Right atrium auricular region (tissue), 2 donors: ENCODE data around the gene ZDHHC12. TPM values are rescaled to one million over a fixed set of nuclear protein-coding genes. Genes with fewer than 3 reads are reported as not detected.

Source experiments
- DNase-seq: peaks from one replicate; pipeline ENCODE4 v3.0.0-alpha.2; 2019; ENCODE audit warnings: low spot score
- H3K27ac ChIP-seq, 2 donors: fragments of 200-600 bp; sonication (generic); 1 replicate in 1 of 2; 2 replicates in 1 of 2; pipeline ENCODE4 v1.5.1; 2016 to 2019
- H3K27me3 ChIP-seq, 2 donors: fragments of 200-600 bp; sonication (generic); one replicate each; pipeline versions ENCODE4 v1.5.1 to v1.6.0; 2017 to 2019
- H3K36me3 ChIP-seq: fragments of 200-600 bp; sonication (generic); one replicate; pipeline ENCODE4 v1.5.1; 2016
- H3K4me1 ChIP-seq, 2 donors: fragments of 200-600 bp; sonication (generic); one replicate each; pipeline versions ENCODE4 v1.5.1 to v1.6.0; 2017 to 2019
- H3K4me3 ChIP-seq, 2 donors: fragments of 200-600 bp; sonication (generic); 1 replicate in 1 of 2; 2 replicates in 1 of 2; pipeline ENCODE4 v1.5.1; 2017 to 2019; ENCODE audit warnings: mild to moderate bottlenecking in 1 of 2, moderate library complexity in 1 of 2
- H3K9me3 ChIP-seq, 2 donors: fragments of 200-600 bp; sonication (generic); one replicate each; pipeline ENCODE4 v1.5.1; 2019
- CTCF ChIP-seq, 2 donors: fragments of 200-600 bp; sonication (generic); IDR thresholded peaks; one replicate each; pipeline ENCODE4 v1.5.1; 2019; ENCODE audit warnings: antibody characterized with exemption in 2 of 2
- total RNA-seq, 2 donors: library from RNA; depleted of rRNA; stranded (reverse); fragments of >200 nt; gene quantifications; one replicate each; pipeline ENCODE4 v1.1.0, GENCODE V29; 2016

Gene ZDHHC12
- total RNA-seq: 10 to 100 TPM; 22.8 to 24.4 TPM

GRCh38 chr9:128723866-128724743, at the start of gene ZDHHC12:
TSS of gene ZDHHC12 (minus strand) at chr9:128724127. CDS start at chr9:128724093, 34 bp downstream.
- peaks cover 0 to 22% of the 10 kb centered on the region in 2 donors for H3K4me1 ChIP-seq
- no peaks in the 10 kb centered on the region for H3K27me3 ChIP-seq
- H3K36me3 ChIP-seq: no peaks in the 10 kb centered on the region
- peak within 1 kb of the TSS; percentile 66 to 67 for H3K27ac ChIP-seq
- H3K4me3 ChIP-seq: peak within 1 kb of the TSS; percentile 50 to 71
- H3K9me3 ChIP-seq: no peaks in the 10 kb centered on the region
- TF ChIP-seq CTCF (IDR thresholded peaks at IDR 0.05): no peak
- DNase-seq: peak; percentile 95

GRCh38 chr9:128773049-128773448, 49.1 kb upstream of the ZDHHC12 start:
- H3K27me3 ChIP-seq: no peaks in the 10 kb centered on the region
- no peaks in the 10 kb centered on the region for H3K9me3 ChIP-seq
- H3K27ac ChIP-seq: no peak overlapping the region
- H3K4me1 ChIP-seq: peaks cover 0 to 15% of the 10 kb centered on the region in 2 donors
- no peaks in the 10 kb centered on the region for H3K36me3 ChIP-seq
- H3K4me3 ChIP-seq: no peak overlapping the region
- DNase-seq: no peak
- no peak for TF ChIP-seq CTCF (IDR thresholded peaks at IDR 0.05)

- Histone ChIP-seq H3K36me3 (no peaks in the 10 kb centered on the region), H3K27me3 (no peaks in the 10 kb centered on the region), H3K4me3 (peak within 1 kb of the TSS; percentile 86 to 87), H3K27ac (peak within 1 kb of the TSS; percentile 91 to 96), H3K9me3 (no peaks in the 10 kb centered on the region), H3K4me1 (peaks cover 0 to 15% of the 10 kb centered on the region in 2 donors)
- TF ChIP-seq CTCF (IDR thresholded peaks at IDR 0.05): no peak
- peak; percentile 92 for DNase-seq
These were observed 48.0 kb upstream of the ZDHHC12 start, which contains the start of gene ZER1 for GRCh38 chr9:128771745-128772519. TSS of gene ZER1 (minus strand) at chr9:128771927. CDS start at chr9:128755565, 16,362 bp downstream.

GRCh38 chr9:128771094-128771721, 47.3 kb upstream of the ZDHHC12 start:
- no peaks in the 10 kb centered on the region for H3K36me3 ChIP-seq
- H3K4me1 ChIP-seq: peaks cover 0 to 15% of the 10 kb centered on the region in 2 donors
- peak overlapping the region; percentile 91 to 96 for H3K27ac ChIP-seq
- no peak for DNase-seq
- no peak for TF ChIP-seq CTCF (IDR thresholded peaks at IDR 0.05)
- H3K4me3 ChIP-seq: peak overlapping the region; percentile 86 to 87
- H3K9me3 ChIP-seq: no peaks in the 10 kb centered on the region
- H3K27me3 ChIP-seq: no peaks in the 10 kb centered on the region

- Histone ChIP-seq H3K27me3 (no peaks in the 10 kb centered on the region), H3K4me3 (peak overlapping the region; percentile 86 to 87), H3K27ac (peak overlapping the region in 1 of 2 donors; percentile 91), H3K4me1 (peaks cover 0 to 15% of the 10 kb centered on the region in 2 donors), H3K36me3 (no peaks in the 10 kb centered on the region), H3K9me3 (no peaks in the 10 kb centered on the region)
- no peak for DNase-seq
- TF ChIP-seq CTCF (IDR thresholded peaks at IDR 0.05): no peak
These were observed 46.5 kb upstream of the ZDHHC12 start for GRCh38 chr9:128770286-128771030.
